ENCODE results near the gene VEZT.

The VEZT gene

DNA sequence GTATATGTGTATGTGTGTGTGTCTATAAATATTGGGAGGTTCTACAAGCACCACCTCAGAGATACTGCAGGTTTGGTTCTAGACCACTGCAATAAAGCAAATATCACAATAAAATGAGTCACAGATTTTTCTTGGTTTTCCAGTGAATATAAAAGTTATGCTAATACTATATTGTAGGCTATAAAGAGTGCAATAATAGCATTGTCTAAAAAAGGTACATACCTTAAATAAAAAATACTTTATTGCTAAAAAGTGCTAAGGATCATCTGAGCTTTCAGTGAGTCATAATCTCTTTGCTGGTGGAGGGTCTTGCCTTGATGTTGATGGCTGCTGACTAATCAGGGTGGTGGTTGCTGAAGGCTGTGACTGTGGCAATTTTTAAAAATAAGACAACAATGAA, 111.1 kb downstream of the VEZT start:
- no peak overlapping the region for H3K9ac ChIP-seq (ENCODE audit: low read depth, low read length)
- no peaks in the 10 kb centered on the region for H3K4me1 ChIP-seq (ENCODE audit: insufficient read depth, low read length)
- no peaks in the 10 kb centered on the region for H3K27me3 ChIP-seq (ENCODE audit: insufficient read depth, low read length)
- no peaks in the 10 kb centered on the region for H3K36me3 ChIP-seq (ENCODE audit: insufficient read depth, low read depth, low read length)
- no peaks in the 10 kb centered on the region for H3K9me3 ChIP-seq (ENCODE audit: insufficient read depth, low read depth, low read length)
- H3K27ac ChIP-seq (ENCODE audit: low read length): no peak overlapping the region
- H3K4me3 ChIP-seq (ENCODE audit: low read length): no peak overlapping the region

DNA sequence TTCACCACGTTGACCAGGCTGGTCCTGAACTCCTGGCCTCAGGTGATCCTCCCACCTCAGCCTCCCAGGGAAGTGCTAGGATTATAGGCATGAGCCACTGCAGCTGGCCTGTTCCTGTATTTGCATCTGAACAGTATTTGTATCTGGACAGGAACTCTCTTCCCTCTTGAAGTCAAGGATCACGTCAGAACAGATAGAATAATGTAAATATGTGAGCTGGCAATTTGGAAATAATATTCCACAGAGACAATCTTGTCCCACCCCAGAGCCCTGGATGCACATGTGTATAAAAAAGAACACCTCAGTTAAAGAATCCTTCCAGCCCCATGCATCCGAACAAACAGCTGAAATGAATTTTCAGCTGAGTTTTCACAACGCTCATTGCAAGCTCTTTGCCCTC, 118.3 kb downstream of the VEZT start:
- no peaks in the 10 kb centered on the region for H3K9me3 ChIP-seq (ENCODE audit: insufficient read depth, low read depth, low read length)
- no peaks in the 10 kb centered on the region for H3K36me3 ChIP-seq (ENCODE audit: insufficient read depth, low read depth, low read length)
- H3K4me1 ChIP-seq (ENCODE audit: insufficient read depth, low read length): peaks cover 7% of the 10 kb centered on the region; the same call in 1 of the 2 replicates
- H3K27ac ChIP-seq (ENCODE audit: low read length): no peak overlapping the region
- no peaks in the 10 kb centered on the region for H3K27me3 ChIP-seq (ENCODE audit: insufficient read depth, low read length)
- peak overlapping the region; percentile 48; the same call in 1 of the 2 replicates for H3K9ac ChIP-seq (ENCODE audit: low read depth, low read length)
- peak overlapping the region; percentile 1; the same call in 1 of the 2 replicates for H3K4me3 ChIP-seq (ENCODE audit: low read length)

DNA sequence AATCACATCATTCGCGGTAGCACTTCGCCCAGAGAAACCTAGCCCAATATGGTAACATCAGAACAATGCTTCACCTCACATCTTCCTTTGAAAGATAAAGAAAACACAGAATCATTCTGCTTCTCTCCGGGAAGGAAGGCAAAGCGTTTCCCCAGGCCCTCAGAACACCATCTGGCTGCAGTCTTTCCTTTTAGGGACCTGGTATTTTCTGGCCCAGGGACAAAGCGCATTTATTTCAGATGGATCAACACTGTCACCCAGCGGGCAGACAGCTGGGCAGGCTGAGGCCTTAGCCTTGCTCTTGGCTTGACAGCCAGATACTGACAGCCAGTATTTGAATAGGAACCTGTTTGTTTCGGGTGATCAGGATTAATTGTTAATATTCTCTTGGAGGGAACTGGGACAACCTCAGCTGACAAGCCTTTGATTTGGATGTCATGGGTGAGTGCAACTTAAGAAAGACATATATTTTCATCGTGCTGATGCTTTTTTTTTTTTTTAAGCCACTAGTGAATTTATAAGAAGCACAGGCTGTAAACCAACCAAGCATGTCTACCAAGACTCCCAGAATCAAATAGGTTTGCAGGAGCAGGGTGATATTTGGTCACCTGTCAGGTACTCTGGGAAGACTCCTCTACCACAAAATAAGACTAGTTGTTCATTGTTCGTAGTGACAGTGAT, 118.9 kb downstream of the VEZT start:
- peaks cover 7% of the 10 kb centered on the region; the same call in 1 of the 2 replicates for H3K4me1 ChIP-seq (ENCODE audit: insufficient read depth, low read length)
- H3K9ac ChIP-seq (ENCODE audit: low read depth, low read length): peak overlapping the region; percentile 48; the same call in 1 of the 2 replicates
- H3K27ac ChIP-seq (ENCODE audit: low read length): no peak overlapping the region
- no peaks in the 10 kb centered on the region for H3K27me3 ChIP-seq (ENCODE audit: insufficient read depth, low read length)
- H3K9me3 ChIP-seq (ENCODE audit: insufficient read depth, low read depth, low read length): no peaks in the 10 kb centered on the region
- peak overlapping the region; percentile 1; the same call in 1 of the 2 replicates for H3K4me3 ChIP-seq (ENCODE audit: low read length)
- no peaks in the 10 kb centered on the region for H3K36me3 ChIP-seq (ENCODE audit: insufficient read depth, low read depth, low read length)

- H3K9me3 ChIP-seq (ENCODE audit: insufficient read depth, low read depth, low read length): no peaks in the 10 kb centered on the region
- no peaks in the 10 kb centered on the region for H3K36me3 ChIP-seq (ENCODE audit: insufficient read depth, low read depth, low read length)
- H3K27me3 ChIP-seq (ENCODE audit: insufficient read depth, low read length): no peaks in the 10 kb centered on the region
- no peak overlapping the region for H3K4me3 ChIP-seq (ENCODE audit: low read length)
- H3K27ac ChIP-seq (ENCODE audit: low read length): no peak overlapping the region
- H3K4me1 ChIP-seq (ENCODE audit: insufficient read depth, low read length): peaks cover 7% of the 10 kb centered on the region; the same call in 1 of the 2 replicates
- H3K9ac ChIP-seq (ENCODE audit: low read depth, low read length): peak overlapping the region; percentile 5; the same call in 1 of the 2 replicates
Observed at GRCh38 chr12:95337146-95337545, 119.5 kb downstream of the VEZT start.

DNA sequence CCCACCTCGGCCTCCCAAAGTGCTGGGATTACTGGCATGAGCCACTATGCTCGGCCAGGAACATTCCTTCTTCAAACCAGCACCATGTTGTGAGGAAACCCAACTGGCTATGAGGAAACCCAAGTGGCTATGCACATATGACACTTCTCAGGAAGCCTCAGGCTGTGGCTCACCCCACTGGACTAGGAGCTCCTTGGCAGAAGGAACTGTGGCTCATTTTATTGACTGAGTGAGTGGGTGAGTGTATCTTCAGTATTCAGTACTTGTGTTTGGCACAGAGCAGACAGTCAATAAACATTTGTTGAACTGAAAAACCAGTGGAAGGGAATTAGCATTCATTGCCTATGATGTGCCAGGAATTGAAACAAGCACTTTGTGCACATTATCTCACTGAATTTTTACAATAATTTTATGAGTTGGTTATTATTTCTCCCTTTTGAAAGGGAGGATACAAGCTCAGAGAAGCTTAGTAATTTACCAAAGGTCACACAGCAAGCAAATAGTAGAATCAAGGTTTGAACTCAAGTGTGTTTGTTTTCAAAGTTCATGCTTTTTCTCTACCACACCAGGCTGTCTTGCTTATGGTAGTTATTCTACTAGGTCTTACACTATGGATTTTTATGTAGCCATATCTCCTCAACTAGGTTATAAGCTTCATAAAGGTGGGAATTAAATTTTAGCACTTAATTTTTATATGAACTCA, 121.6 kb downstream of the VEZT start:
- Histone ChIP-seq H3K27me3 (ENCODE audit: insufficient read depth, low read length) (no peaks in the 10 kb centered on the region), H3K9ac (ENCODE audit: low read depth, low read length) (no peak overlapping the region), H3K4me3 (ENCODE audit: low read length) (no peak overlapping the region), H3K36me3 (ENCODE audit: insufficient read depth, low read depth, low read length) (no peaks in the 10 kb centered on the region), H3K9me3 (ENCODE audit: insufficient read depth, low read depth, low read length) (no peaks in the 10 kb centered on the region), H3K27ac (ENCODE audit: low read length) (no peak overlapping the region), H3K4me1 (ENCODE audit: insufficient read depth, low read length) (peaks cover 7% of the 10 kb centered on the region; the same call in 1 of the 2 replicates)

DNA sequence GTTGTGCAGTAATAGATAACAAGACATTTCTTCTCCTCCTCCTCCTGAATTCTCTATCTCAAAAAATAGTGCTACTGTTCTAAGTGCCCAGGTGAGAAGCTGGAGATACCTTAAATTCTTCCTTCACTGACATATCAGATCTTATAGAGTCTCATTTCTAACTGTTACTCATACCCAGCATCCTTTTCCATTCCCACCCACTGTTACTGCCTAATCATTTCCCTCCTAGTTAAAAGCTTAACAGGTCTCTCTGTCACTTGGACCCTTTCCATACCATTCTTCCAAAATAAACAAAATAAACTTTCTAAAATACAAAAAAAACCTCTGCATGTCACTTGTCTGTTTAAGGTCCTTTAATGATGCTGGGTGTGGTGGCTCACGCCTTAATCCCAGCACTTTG, 124.4 kb downstream of the VEZT start:
- H3K9me3 ChIP-seq (ENCODE audit: insufficient read depth, low read depth, low read length): no peaks in the 10 kb centered on the region
- no peaks in the 10 kb centered on the region for H3K36me3 ChIP-seq (ENCODE audit: insufficient read depth, low read depth, low read length)
- no peaks in the 10 kb centered on the region for H3K4me1 ChIP-seq (ENCODE audit: insufficient read depth, low read length)
- no peaks in the 10 kb centered on the region for H3K27me3 ChIP-seq (ENCODE audit: insufficient read depth, low read length)
- H3K4me3 ChIP-seq (ENCODE audit: low read length): no peak overlapping the region
- no peak overlapping the region for H3K27ac ChIP-seq (ENCODE audit: low read length)
- no peak overlapping the region for H3K9ac ChIP-seq (ENCODE audit: low read depth, low read length)

DNA sequence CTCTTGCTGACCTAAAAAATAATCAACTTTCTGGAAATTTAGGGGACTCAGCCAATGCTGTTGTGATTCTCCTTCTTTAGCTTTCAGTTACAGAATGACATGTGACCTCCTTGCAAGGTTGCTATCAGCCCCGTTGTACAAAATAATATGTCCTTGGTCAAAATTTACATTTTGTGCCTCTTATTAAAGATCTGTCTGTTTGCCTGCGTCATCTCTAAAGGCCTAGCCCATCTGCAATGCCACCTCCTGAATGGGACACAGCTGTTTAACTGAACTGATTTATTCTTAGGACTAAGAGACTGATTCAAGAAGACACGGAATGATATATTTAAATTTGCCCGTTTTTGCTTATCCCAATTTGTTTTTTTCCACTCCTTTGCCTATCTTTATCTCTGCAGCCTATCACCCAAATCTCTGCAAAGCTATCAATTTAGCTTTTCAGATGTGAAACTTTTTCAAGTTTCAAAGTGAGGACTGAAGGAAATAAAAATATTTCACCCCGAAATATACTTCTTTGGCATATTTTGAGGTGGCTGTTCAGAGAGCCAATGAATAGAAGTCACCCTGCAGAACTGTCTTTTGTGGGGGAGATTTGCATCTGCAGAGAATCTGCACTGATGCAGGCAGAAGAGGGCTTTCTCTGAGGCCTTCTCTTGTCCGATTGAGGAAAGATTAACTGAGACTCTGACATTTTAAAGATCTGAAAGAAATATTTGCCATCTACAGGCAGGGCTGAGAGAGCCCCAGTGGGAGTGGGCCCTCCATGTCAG, 126.0 kb downstream of the VEZT start:
- Histone ChIP-seq H3K4me3 (ENCODE audit: low read length) (no peak overlapping the region), H3K4me1 (ENCODE audit: insufficient read depth, low read length) (no peaks in the 10 kb centered on the region), H3K27ac (ENCODE audit: low read length) (no peak overlapping the region), H3K9ac (ENCODE audit: low read depth, low read length) (no peak overlapping the region), H3K27me3 (ENCODE audit: insufficient read depth, low read length) (no peaks in the 10 kb centered on the region), H3K36me3 (ENCODE audit: insufficient read depth, low read depth, low read length) (no peaks in the 10 kb centered on the region), H3K9me3 (ENCODE audit: insufficient read depth, low read depth, low read length) (no peaks in the 10 kb centered on the region)

GRCh38 chr12:95349291-95349690, 131.7 kb downstream of the VEZT start:
- H3K27me3 ChIP-seq (ENCODE audit: insufficient read depth, low read length): no peaks in the 10 kb centered on the region
- no peak overlapping the region for H3K4me3 ChIP-seq (ENCODE audit: low read length)
- no peaks in the 10 kb centered on the region for H3K9me3 ChIP-seq (ENCODE audit: insufficient read depth, low read depth, low read length)
- H3K4me1 ChIP-seq (ENCODE audit: insufficient read depth, low read length): peaks cover 3% of the 10 kb centered on the region; the same call in 1 of the 2 replicates
- H3K9ac ChIP-seq (ENCODE audit: low read depth, low read length): no peak overlapping the region
- no peak overlapping the region for H3K27ac ChIP-seq (ENCODE audit: low read length)
- H3K36me3 ChIP-seq (ENCODE audit: insufficient read depth, low read depth, low read length): no peaks in the 10 kb centered on the region

DNA sequence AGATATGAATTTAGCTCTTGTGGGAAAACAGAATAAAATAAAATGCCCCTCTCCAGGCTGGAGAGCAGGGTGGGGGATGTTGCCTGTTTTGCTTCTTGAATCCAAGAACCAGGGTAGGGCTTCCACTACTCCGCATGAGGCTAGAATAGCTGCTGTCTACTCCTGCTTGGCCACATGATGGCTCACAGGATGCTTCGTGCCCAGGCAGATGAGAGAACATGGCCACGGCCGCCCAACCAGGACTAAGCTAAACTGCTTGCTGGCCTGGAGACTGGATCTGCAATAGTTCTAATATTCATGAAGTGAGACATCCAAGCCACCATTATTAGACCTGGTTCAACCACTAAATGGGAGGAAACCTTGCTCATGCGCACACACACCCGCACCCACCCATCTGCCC, 134.1 kb downstream of the VEZT start:
- Histone ChIP-seq H3K4me1 (ENCODE audit: insufficient read depth, low read length) (peaks cover 3% of the 10 kb centered on the region; the same call in 1 of the 2 replicates), H3K9me3 (ENCODE audit: insufficient read depth, low read depth, low read length) (no peaks in the 10 kb centered on the region), H3K9ac (ENCODE audit: low read depth, low read length) (no peak overlapping the region), H3K4me3 (ENCODE audit: low read length) (no peak overlapping the region), H3K27ac (ENCODE audit: low read length) (no peak overlapping the region), H3K36me3 (ENCODE audit: insufficient read depth, low read depth, low read length) (no peaks in the 10 kb centered on the region), H3K27me3 (ENCODE audit: insufficient read depth, low read length) (no peaks in the 10 kb centered on the region)

Measured in iPS-20b (cell line).